KMS-11 (cell line): ENCODE measurements around the gene SLC35F3.

Experiments
- H2AFZ ChIP-seq: fragments of 200-600 bp; sonication (generic); 2 replicates; pipeline ENCODE4 v1.6.1; 2016; ENCODE audit warnings: antibody characterized with exemption, mixed run types, low read depth
- H3K27ac ChIP-seq: fragments of 200-600 bp; sonication (generic); 2 replicates; pipeline ENCODE4 v1.6.1; 2016; ENCODE audit warnings: mild to moderate bottlenecking, mixed run types
- H3K27me3 ChIP-seq: fragments of 200-600 bp; sonication (generic); 2 replicates; pipeline ENCODE4 v1.6.1; 2017; ENCODE audit warnings: mild to moderate bottlenecking, low read depth, mixed run types, moderate library complexity; ENCODE audit not compliant: insufficient read depth
- H3K36me3 ChIP-seq: fragments of 200-600 bp; sonication (generic); 2 replicates; pipeline ENCODE4 v1.6.1; 2017; ENCODE audit warnings: mild to moderate bottlenecking, mixed run types; ENCODE audit not compliant: insufficient read depth
- H3K4me1 ChIP-seq: fragments of 200-600 bp; sonication (generic); 2 replicates; pipeline ENCODE4 v1.6.1; 2016; ENCODE audit warnings: mild to moderate bottlenecking, low read depth, mixed run types; ENCODE audit not compliant: poor library complexity, severe bottlenecking
- H3K4me2 ChIP-seq: fragments of 200-600 bp; sonication (generic); 2 replicates; pipeline ENCODE4 v1.7.0; 2016; ENCODE audit warnings: mild to moderate bottlenecking, mixed run types
- H3K4me3 ChIP-seq: fragments of 200-600 bp; sonication (generic); IDR thresholded peaks from 2 replicates; pipeline ENCODE4 v1.6.1; 2017; ENCODE audit warnings: low read depth, low read length, mixed read lengths; ENCODE audit not compliant: insufficient read depth
- H3K79me2 ChIP-seq: fragments of 200-600 bp; sonication (generic); 2 replicates; pipeline ENCODE4 v1.6.1; 2016; ENCODE audit warnings: low read depth, mixed run types; ENCODE audit not compliant: insufficient read depth
- H3K9ac ChIP-seq: fragments of 200-600 bp; sonication (generic); 2 replicates; pipeline ENCODE4 v1.6.1; 2016; ENCODE audit warnings: mild to moderate bottlenecking, mixed run types
- H4K20me1 ChIP-seq: fragments of 200-600 bp; sonication (generic); 2 replicates; pipeline ENCODE4 v1.6.1; 2016; ENCODE audit warnings: mild to moderate bottlenecking, mixed run types; ENCODE audit not compliant: insufficient read depth
- CTCF ChIP-seq: fragments of 200-600 bp; sonication (generic); conservative IDR thresholded peaks from 2 replicates; pipeline ENCODE4 v1.6.1; 2017; ENCODE audit warnings: low read depth, mild to moderate bottlenecking, antibody characterized with exemption, low read length, moderate library complexity, mixed read lengths

The SLC35F3 gene

GRCh38 chr1:234134878-234135277 lies 230.4 kb downstream of the SLC35F3 start:
- Histone ChIP-seq H3K4me1 (no peaks in the 10 kb centered on the region), H3K4me3 (no peak overlapping the region), H3K36me3 (no peaks in the 10 kb centered on the region), H3K9ac (no peak overlapping the region), H4K20me1 (no peaks in the 10 kb centered on the region), H3K27me3 (no peaks in the 10 kb centered on the region), H2AFZ (no peak overlapping the region), H3K27ac (no peak overlapping the region), H3K4me2 (no peak overlapping the region), H3K79me2 (no peaks in the 10 kb centered on the region)
- no peak for TF ChIP-seq CTCF

DNA sequence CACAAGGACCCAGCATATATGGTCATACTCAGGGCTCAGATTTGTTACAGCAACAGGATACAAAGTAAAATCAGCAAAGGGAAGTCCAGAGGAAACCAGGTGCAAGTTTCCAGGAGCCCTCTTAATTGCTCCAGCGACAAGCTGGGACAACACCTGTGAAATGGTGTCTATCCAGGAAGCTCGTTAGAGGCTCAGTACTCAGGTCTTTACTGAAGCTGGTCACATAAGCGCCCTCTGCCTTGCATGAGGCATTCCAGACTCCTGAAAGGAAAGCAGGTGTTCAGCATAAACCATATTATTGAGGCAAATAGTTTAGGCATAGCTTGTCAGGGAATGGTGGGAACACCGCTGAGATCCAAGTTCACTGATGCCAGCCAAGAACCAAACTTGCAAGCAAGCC lies 231.0 kb downstream of the SLC35F3 start:
- Histone ChIP-seq H2AFZ (no peak overlapping the region), H3K4me1 (no peaks in the 10 kb centered on the region), H3K9ac (no peak overlapping the region), H3K79me2 (no peaks in the 10 kb centered on the region), H3K4me2 (no peak overlapping the region), H4K20me1 (no peaks in the 10 kb centered on the region), H3K4me3 (no peak overlapping the region), H3K27ac (no peak overlapping the region), H3K36me3 (no peaks in the 10 kb centered on the region), H3K27me3 (no peaks in the 10 kb centered on the region)
- TF ChIP-seq CTCF = no peak

DNA sequence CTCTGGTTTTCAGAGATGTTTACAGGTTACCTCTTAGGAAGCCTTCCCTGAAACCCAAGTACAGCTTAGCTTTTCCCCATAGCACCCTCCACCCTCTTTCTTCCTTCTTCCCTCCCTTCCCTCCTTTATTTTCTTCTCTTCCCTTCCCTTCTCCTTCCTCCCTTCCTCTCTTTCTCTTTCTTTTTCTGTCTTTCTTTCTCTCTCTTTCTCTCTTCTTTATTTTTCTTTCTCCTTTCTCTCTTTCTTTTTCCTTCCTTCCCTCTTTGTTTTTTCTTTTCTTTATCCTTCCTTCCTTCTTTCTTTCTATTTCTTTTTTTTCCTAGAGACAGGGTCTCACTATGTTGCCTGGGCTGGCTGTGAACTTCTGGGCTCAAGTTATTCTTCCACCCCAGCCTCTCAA lies 231.6 kb downstream of the SLC35F3 start:
- H3K79me2 ChIP-seq = no peaks in the 10 kb centered on the region
- TF ChIP-seq CTCF = no peak

DNA sequence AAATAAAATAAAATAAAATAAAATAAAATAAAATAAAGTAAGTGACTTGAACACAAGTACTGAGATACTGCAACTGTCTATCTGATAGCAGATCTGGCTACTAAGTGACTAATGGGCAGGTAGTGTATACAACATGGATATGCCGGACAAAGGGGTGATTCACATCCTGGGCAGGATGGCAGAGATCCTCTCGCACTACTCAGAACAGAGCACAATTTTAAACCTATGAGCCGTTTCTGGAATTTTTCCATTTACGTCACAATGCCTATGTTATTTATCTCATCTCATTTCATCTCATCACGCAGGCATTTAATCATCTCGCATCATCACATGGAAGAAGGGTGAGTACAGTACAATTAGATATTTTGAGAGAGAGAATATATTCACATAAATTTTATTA lies 235.5 kb downstream of the SLC35F3 start:
- Histone ChIP-seq H3K79me2 (no peaks in the 10 kb centered on the region), H2AFZ (no peak overlapping the region), H3K36me3 (no peaks in the 10 kb centered on the region), H3K9ac (no peak overlapping the region), H4K20me1 (no peaks in the 10 kb centered on the region), H3K27ac (no peak overlapping the region), H3K4me3 (no peak overlapping the region), H3K4me1 (no peaks in the 10 kb centered on the region), H3K27me3 (no peaks in the 10 kb centered on the region), H3K4me2 (no peak overlapping the region)
- no peak for TF ChIP-seq CTCF

More for the DNA sequence above, 231.6 kb downstream of the SLC35F3 start:
- no peaks in the 10 kb centered on the region for H3K27me3 ChIP-seq
- H3K4me3 ChIP-seq = no peak overlapping the region
- no peaks in the 10 kb centered on the region for H4K20me1 ChIP-seq
- no peaks in the 10 kb centered on the region for H3K4me1 ChIP-seq
- no peak overlapping the region for H3K9ac ChIP-seq
- H3K36me3 ChIP-seq = no peaks in the 10 kb centered on the region
- H3K27ac ChIP-seq = no peak overlapping the region
- no peak overlapping the region for H2AFZ ChIP-seq
- no peak overlapping the region for H3K4me2 ChIP-seq
